Mononuclear cell (primary cell): ENCODE results near the gene TBC1D17. TPM values are rescaled to one million over a fixed set of nuclear protein-coding genes. Genes with fewer than 3 reads are reported as not detected.

Experiments
- H3K27me3 ChIP-seq: 2 replicates; pipeline ENCODE4 v1.6.0; 2011; ENCODE audit warnings: low read length, control low read depth; ENCODE audit not compliant: insufficient read depth
- H3K4me1 ChIP-seq: 2 replicates; pipeline ENCODE4 v1.5.1; 2011; ENCODE audit warnings: mild to moderate bottlenecking, low read length, control low read depth; ENCODE audit not compliant: insufficient read depth
- H3K4me3 ChIP-seq: 2 replicates; pipeline ENCODE4 v1.5.1; 2011; ENCODE audit warnings: mild to moderate bottlenecking, low read length, moderate library complexity
- H3K9me3 ChIP-seq: 2 replicates; pipeline ENCODE4 v1.5.1; 2011; ENCODE audit warnings: low read depth, mild to moderate bottlenecking, control low read depth, low read length
- total RNA-seq: library from RNA; depleted of rRNA; stranded (reverse); fragments of >200 nt; gene quantifications from one replicate; pipeline ENCODE4 v1.2.3, GENCODE V29; 2012

TBC1D17 gene
- total RNA-seq, 1 donor = 6.1 TPM

DNA sequence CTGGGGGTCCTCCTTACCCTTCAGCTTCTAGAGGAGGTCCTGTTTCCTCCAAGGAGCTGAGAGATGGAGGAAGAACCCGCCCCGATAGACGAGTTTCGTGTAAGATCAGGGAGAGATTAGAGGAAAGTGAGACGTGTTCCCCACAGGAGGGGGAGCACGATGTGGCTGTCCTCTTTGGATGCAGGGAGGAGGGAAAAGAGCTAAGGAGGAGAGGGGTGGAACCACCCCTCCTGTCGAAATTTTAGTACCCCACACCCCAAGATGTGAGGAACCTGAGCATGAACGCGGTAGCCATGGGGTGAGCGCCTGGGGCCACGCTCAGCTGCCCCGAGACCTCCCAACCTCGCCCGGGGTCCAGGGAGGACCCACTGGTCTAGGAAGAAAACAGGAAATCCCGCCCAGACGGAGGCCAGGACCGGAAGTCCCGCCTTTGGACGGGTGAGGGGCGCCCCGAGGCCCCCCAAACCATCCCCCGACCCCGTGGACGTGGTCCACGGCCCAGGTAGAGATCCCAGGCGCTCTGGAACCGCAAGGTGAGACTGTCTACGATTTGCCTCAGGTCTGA, 1.6 kb upstream of the TBC1D17 start:
- H3K4me3 ChIP-seq = peak overlapping the region; percentile 99
- H3K27me3 ChIP-seq = no peaks in the 10 kb centered on the region
- H3K4me1 ChIP-seq = peaks cover 25% of the 10 kb centered on the region
- no peaks in the 10 kb centered on the region for H3K9me3 ChIP-seq

DNA sequence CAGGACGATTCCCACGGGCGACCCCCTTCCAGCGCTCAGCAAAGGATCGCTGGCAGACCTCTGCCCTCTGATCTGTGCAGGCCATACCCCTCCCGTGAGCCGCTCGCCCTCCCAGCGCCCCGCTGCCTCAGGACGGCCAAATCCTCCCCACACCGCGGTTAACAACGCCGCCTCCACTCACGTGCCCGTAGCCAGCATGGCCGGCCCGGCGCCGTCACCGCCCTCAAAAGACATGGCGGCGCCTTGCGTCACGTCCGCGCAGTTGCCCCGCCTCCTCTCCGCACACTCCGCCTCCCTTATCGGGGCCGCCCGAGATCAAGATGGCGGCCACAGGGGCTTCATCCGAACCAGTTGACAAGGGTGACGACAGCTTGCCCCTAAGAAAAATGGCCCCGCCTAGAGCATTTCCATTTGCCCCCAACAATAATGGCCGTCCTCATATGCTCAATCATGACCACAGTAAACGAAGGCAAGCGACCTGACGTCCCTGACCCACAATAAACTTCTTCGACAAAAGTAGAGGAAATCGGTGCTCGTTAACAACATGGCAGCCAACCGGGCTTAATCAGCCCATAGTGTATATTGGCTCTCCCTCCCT, 981 bp upstream of the TBC1D17 start:
- Histone ChIP-seq H3K9me3 (no peaks in the 10 kb centered on the region), H3K27me3 (no peaks in the 10 kb centered on the region), H3K4me3 (peak overlapping the region; percentile 99), H3K4me1 (peaks cover 25% of the 10 kb centered on the region)

GRCh38 chr19:49877879-49878743, 609 bp downstream of the TBC1D17 start:
- H3K4me3 ChIP-seq = peak overlapping the region; percentile 56

GRCh38 chr19:49878744-49879070, 1.2 kb downstream of the TBC1D17 start:
- no peaks in the 10 kb centered on the region for H3K9me3 ChIP-seq
- no peak overlapping the region for H3K4me3 ChIP-seq
- no peaks in the 10 kb centered on the region for H3K27me3 ChIP-seq
- peaks cover 25% of the 10 kb centered on the region for H3K4me1 ChIP-seq

More at GRCh38 chr19:49877879-49878743, 609 bp downstream of the TBC1D17 start:
- no peaks in the 10 kb centered on the region for H3K9me3 ChIP-seq
- H3K27me3 ChIP-seq = no peaks in the 10 kb centered on the region
- peaks cover 25% of the 10 kb centered on the region for H3K4me1 ChIP-seq

- Histone ChIP-seq H3K9me3 (no peaks in the 10 kb centered on the region), H3K4me1 (peaks cover 25% of the 10 kb centered on the region), H3K27me3 (no peaks in the 10 kb centered on the region), H3K4me3 (no peak overlapping the region)
Measured at GRCh38 chr19:49879243-49879963, 1.9 kb downstream of the TBC1D17 start.

GRCh38 chr19:49880162-49880869, 2.8 kb downstream of the TBC1D17 start:
- Histone ChIP-seq H3K27me3 (no peaks in the 10 kb centered on the region), H3K4me1 (peaks cover 22% of the 10 kb centered on the region), H3K9me3 (no peaks in the 10 kb centered on the region), H3K4me3 (no peak overlapping the region)

DNA sequence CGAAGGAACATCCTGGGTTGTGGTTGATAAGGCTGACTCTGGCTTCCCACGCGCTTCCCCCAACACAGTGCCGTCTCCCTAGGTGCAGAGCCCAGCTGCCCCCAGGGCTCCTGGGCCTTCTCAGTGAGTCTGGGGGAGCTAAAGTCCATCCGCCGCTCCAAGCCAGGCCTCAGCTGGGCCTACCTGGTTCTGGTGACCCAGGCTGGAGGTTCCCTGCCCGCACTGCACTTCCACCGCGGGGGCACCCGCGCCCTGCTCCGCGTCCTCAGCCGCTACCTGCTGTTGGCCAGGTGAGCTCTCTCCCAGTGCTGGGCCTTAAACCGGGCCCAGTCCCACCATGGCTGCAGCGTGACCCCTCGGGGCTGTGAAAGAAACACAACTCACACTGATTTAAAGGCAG, 3.7 kb downstream of the TBC1D17 start:
- no peaks in the 10 kb centered on the region for H3K27me3 ChIP-seq
- H3K4me3 ChIP-seq = no peak overlapping the region
- H3K9me3 ChIP-seq = no peaks in the 10 kb centered on the region
- H3K4me1 ChIP-seq = peaks cover 14% of the 10 kb centered on the region

DNA sequence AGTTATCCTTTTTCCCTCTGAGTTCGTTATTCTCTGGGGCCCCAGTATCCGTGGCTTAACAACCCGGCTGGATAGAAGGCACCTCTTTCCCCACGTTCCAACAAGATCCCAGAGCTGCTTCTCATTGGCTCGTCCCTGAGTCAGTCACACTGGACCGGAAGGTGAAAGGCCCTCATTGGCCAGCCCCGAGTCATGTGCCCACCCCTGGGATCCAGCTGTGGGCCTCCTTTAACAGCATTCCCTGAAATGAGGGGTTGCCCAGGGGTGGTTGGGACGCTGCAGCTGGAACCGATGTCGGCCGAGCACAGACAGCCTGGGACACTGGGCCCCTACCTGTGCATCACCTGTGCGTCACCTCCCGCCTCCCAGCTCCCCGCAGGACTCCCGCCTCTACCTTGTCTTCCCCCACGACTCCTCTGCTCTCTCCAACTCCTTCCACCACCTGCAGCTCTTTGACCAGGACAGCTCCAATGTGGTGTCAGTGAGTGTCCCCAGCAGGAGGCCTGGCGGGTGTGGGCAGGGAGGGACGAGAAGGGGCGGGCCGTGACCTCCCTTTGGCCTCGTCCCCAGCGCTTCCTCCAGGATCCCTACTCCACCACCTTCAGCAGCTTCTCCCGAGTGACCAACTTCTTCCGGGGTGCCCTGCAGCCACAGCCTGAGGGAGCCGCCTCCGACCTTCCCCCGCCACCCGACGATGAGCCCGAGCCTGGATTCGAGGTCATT, 4.3 kb downstream of the TBC1D17 start:
- no peaks in the 10 kb centered on the region for H3K9me3 ChIP-seq
- H3K4me1 ChIP-seq = peaks cover 14% of the 10 kb centered on the region
- no peaks in the 10 kb centered on the region for H3K27me3 ChIP-seq
- H3K4me3 ChIP-seq = no peak overlapping the region

- no peak overlapping the region for H3K4me3 ChIP-seq
- peaks cover 14% of the 10 kb centered on the region for H3K4me1 ChIP-seq
- H3K9me3 ChIP-seq = no peaks in the 10 kb centered on the region
- no peaks in the 10 kb centered on the region for H3K27me3 ChIP-seq
Measured at GRCh38 chr19:49882643-49883042, 5.1 kb downstream of the TBC1D17 start.

DNA sequence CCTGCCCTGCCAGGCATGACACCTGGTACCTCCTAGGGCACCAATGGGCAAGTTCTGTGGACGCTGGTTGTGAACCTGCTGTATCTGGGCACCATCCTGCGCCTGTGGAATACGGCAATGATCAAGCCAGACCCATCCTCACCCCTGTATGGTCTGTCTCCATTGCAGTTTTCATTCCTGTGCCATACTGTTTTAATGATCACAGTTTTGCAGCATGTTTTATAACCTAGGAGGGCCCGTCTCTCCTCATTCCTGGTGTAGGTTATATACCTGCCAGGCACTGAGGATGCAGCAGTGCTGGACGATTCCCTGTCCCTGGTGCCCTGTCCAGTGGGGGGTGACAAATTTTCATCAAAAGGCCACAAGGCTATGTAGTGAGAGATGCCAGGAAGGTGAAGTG, 5.6 kb downstream of the TBC1D17 start:
- Histone ChIP-seq H3K9me3 (no peaks in the 10 kb centered on the region), H3K4me1 (peaks cover 12% of the 10 kb centered on the region), H3K27me3 (no peaks in the 10 kb centered on the region), H3K4me3 (no peak overlapping the region)

DNA sequence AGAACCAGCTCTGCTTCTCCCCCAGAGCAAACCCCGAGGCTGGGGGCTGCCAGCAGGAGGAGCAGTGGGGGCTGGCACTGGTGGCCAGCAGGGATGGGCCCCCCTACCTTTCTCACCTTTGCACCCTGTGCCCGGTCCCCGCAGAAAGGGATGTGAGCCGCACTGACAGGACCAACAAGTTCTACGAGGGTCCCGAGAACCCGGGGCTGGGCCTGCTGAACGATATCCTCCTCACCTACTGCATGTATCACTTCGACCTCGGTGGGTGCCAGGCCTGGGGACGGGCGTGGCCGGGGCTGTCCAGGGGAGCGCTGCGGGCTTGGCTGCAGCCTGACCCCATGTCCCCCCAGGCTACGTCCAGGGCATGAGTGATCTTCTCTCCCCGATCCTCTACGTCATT, 6.6 kb downstream of the TBC1D17 start:
- H3K9me3 ChIP-seq = no peaks in the 10 kb centered on the region
- peaks cover 2% of the 10 kb centered on the region for H3K4me1 ChIP-seq
- no peak overlapping the region for H3K4me3 ChIP-seq
- H3K27me3 ChIP-seq = no peaks in the 10 kb centered on the region

DNA sequence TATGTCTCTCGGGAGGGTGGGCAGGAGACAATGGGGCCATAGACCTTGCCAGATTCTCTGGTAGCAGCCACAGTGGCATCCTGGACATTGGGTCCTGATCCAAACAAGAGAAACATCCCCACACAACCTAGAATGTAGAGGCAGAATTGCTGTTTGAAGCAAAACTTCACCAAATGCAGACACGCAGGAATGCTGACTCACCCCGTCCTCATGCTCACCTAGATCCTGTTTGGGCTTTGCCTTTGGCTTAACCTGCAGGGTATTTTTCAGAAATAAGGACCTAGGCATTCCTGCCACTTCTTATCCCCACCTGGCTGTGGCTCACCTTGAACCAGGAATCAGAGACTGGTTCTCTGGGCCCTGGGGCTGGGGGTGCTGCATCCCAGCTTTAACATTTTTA, 7.3 kb downstream of the TBC1D17 start:
- Histone ChIP-seq H3K4me1 (peaks cover 2% of the 10 kb centered on the region), H3K9me3 (no peaks in the 10 kb centered on the region), H3K27me3 (no peaks in the 10 kb centered on the region), H3K4me3 (no peak overlapping the region)

DNA sequence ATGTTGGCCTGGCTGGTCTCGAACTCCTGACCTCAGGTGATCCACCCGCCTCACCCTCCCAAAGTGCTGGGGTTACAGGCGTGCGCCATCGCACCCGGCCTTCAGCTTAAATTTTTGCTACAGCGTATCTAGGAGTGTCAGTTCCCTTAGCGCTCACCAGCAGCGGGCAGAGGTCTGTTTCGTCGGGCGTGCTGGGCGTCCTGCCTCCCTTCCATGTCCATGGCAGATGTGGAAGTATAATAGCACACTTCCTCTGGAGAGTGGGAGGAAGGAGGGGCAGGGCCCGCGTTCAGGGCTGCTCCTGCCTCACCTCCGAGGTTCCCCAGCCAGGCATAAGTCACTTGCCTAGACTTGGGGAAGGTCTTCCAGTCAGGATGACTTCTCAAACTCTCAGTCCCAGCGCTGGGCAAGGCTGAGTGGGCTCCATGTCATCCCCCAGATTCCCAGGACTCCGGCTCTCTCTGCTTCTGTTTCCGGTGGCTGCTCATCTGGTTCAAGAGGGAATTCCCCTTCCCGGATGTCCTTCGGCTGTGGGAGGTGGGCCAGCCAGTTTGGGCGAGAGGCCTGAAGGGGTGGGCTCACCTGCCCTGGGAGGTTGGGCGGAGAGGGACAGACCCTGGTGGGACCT, 9.6 kb downstream of the TBC1D17 start:
- peaks cover 9% of the 10 kb centered on the region for H3K4me1 ChIP-seq
- H3K27me3 ChIP-seq = no peaks in the 10 kb centered on the region
- H3K9me3 ChIP-seq = no peaks in the 10 kb centered on the region

More for the DNA sequence above, 9.6 kb downstream of the TBC1D17 start:
- no peak overlapping the region for H3K4me3 ChIP-seq
